AG10803 (cell line): ENCODE measurements around the gene PRKAG2.

Experiments
- DNase-seq: peaks from one replicate; pipeline ENCODE4 v3.0.0; 2010; ENCODE audit warnings: low read depth
- H3K4me3 ChIP-seq: 2 replicates; pipeline ENCODE4 v1.5.1; 2011; ENCODE audit warnings: mild to moderate bottlenecking, low read length, control low read depth
- CTCF ChIP-seq: conservative IDR thresholded peaks from 2 replicates; pipeline ENCODE4 v1.5.1; 2011; ENCODE audit warnings: mild to moderate bottlenecking, low read length, control low read depth, inconsistent platforms

Gene PRKAG2

DNA sequence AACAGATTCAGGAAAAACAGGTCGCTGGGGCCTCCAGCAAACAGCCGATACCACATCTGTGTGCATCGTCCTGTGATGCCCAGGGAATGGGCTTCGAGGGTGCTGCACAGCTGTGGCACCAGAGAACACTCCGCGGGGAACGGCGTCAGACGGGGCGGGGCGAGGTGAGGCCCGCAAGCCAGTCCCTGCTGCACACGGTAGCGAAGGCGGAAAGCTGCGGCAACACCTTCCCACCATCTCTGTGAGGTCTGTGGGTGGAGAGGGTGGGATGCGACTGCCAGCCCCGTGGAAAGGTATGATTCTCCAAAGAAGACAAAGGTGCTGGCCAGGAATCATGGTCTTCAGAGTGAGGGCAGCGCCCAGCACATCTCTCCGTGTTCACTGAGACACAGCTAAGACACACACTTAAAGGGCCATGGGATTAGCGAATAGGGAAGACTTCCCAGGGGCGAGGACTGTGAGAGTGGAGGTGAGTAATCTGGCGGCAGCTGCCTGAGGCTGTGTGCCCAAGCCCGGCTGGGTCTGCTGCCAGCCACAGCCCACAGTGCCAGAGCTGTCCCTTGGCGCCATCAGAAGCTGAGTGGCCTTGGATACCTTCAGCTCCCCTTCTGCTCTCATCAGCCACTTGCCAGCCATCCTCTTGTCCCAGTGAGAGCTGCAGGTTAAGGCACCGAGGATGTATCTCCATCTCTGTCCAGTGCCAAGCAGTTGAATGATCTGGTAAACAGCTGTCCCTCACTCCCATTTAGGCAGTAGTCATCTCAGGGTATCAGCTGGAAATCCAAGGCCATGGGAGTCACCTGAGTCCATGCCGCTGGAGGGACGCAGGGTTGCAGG is 17.6 kb downstream of the PRKAG2 start:
- DNase-seq = no peak
- TF ChIP-seq CTCF = no peak

DNA sequence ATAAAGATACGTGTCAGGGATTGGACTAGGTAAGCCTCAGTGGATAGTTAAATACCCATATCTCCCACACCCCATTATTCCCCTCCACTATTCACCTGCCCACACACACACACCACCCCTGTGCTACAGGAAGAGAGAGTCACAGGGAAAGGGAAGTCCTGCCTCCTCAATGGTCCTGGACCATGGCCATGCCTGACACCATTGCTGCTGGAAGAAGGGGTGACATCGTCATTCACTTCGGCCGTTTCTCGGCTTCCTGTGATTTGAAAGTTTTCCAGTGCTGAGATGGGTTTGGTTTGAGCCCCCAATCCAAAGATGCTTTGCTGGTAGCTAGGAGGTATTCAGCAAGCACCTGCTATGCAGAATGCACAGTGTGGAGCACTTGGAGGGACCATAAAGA is 18.5 kb downstream of the PRKAG2 start:
- no peak for TF ChIP-seq CTCF
- no peak overlapping the region for H3K4me3 ChIP-seq
- DNase-seq = no peak

More for the DNA sequence above, 17.6 kb downstream of the PRKAG2 start:
- H3K4me3 ChIP-seq = no peak overlapping the region

DNA sequence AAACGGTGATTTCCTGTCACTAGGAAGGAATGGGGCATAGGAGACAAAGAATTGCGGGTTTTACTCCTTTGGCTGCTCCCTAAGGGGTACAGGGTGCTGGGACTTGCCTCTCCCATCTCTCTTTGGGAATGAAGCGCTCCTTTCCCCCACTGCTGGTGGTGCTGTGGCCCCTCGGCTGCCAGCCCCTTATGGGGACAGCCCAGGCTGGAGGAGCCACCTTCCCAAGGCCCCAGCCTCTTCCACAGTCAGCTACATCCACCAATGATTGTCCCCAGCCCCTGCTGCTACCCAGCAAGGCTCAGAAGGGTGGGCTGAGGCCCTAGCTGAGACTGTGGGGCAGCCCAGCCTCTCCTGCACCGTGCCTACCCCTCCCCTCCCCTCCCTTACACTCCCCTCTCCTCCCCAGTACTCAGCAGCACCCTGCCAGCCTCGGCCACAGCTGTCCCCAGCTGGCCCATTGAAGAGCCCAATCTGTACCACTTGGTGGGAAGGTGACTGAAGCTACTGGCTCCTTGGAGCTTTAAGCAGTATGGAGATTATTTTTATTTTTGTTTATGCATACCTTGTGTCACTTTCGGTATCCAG is 19.0 kb downstream of the PRKAG2 start:
- H3K4me3 ChIP-seq = no peak overlapping the region
- TF ChIP-seq CTCF = no peak
- no peak for DNase-seq

DNA sequence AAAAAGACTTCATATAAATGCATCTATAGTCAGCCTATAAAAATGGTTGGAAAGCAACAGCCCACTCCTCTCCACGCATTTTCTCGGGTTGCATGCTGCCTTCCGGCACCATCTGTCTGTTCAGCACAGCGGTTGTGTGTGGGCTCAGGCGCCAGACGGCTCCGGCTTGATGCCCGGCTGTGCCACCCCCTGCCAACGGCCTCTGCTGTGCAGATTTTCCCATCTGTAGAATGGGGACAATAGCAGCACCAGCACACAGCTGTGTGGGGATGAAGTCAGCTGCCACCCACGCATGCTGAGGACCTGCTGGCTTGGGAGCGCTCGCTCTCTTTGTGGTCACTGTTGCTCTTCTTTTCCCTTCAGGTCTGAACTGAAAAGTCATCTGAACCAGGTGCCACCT is 19.5 kb downstream of the PRKAG2 start:
- H3K4me3 ChIP-seq = no peak overlapping the region
- no peak for DNase-seq
- no peak for TF ChIP-seq CTCF

DNA sequence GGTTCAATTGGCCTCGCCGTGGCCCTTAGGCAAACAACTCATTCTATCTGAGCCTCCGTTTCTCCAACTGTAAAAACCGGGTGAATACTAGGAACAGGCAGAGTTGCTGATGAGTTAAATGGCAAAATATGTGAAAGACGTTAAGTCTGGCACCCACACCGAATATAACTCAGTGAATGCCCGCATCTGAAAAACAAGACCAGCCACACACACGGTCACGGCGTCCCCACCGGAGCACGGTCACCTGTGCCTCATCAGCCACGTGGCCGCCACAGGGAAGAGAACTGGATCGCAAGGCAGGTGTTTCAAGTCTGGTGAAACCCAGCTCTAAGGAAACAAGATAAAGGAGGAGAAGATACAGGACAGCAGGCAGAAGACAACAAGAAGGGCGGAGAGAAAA is 20.4 kb downstream of the PRKAG2 start:
- DNase-seq = no peak
- no peak overlapping the region for H3K4me3 ChIP-seq
- no peak for TF ChIP-seq CTCF

DNA sequence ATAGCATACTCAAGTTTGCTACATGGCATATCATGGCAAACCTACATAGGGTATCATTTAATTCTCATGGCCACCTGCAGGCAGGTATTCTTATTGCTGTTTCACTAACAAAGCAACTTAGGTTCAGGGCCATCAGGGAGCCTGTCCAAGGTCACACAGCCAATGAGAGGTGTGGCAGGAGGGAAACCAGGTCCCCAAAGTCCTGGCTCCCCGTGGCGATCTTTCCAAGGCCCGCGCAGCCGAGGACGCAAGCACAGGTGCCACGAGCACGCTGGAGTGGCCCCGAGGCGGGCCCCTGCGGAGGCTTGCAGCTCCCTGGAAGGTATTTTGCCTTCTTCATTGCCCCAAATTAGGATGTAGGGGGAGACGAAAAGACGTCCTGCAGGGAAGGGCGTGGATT is 20.8 kb downstream of the PRKAG2 start:
- no peak overlapping the region for H3K4me3 ChIP-seq
- TF ChIP-seq CTCF = no peak
- DNase-seq = no peak

- no peak for TF ChIP-seq CTCF
- no peak for DNase-seq
- H3K4me3 ChIP-seq = no peak overlapping the region
These were observed 22.2 kb downstream of the PRKAG2 start for GRCh38 chr7:151854720-151855071.
